Non-pigmented ciliary epithelial cell (primary cell): ENCODE data around the gene ARID1A.

ENCODE experiments used
- DNase-seq: peaks from one replicate; pipeline ENCODE4 v3.0.0-alpha.2; 2010; ENCODE audit warnings: low read depth

Gene ARID1A

DNA sequence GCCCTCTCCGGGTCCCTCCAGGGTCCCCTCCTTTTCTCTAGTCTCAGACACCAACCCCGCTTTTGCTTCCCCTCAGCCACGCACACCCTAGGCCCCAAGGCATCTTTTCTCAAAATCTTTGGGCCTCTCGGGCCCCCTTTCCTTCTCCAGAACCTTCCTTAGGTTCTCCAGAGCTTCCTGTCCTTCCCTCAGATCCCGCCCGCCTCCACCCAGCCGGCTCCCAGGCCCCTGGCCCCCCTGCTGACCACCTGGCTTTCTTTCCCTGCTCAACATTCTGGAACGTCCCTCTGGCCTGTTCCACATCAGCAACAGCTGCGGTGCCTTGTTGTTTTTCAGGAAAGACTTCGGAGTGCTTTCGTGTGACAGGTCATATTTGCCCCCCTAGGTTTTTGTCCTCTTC, 131.8 kb downstream of the ARID1A start:
- no peak for DNase-seq

DNA sequence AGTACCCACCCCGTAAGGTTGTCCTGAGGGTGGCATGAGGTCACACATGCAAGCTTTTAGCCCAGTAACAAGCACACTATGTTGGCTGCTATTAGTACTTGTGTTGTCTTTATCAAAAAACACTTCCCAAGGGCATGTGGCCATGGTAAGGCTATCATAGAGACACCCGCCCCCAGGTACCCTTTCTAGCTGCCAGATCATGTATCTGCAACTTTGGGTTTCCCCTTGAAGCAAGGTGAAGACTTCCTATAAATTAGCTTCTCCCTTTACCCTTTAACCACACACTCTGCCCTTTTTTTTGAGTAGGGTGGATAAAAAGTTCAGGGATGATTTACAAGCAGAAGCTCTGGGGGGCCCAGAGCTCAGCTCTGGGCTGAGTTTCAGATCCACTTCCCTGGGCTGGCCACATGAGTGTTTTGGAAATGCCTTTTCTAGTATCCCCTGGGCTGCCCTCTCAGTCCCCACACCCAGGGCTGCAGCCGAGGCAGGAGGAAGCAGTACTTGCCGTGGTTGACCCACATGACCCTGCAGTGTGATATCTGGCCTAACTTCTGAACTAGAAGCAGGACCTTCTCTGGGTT, 132.7 kb downstream of the ARID1A start:
- DNase-seq = no peak

DNA sequence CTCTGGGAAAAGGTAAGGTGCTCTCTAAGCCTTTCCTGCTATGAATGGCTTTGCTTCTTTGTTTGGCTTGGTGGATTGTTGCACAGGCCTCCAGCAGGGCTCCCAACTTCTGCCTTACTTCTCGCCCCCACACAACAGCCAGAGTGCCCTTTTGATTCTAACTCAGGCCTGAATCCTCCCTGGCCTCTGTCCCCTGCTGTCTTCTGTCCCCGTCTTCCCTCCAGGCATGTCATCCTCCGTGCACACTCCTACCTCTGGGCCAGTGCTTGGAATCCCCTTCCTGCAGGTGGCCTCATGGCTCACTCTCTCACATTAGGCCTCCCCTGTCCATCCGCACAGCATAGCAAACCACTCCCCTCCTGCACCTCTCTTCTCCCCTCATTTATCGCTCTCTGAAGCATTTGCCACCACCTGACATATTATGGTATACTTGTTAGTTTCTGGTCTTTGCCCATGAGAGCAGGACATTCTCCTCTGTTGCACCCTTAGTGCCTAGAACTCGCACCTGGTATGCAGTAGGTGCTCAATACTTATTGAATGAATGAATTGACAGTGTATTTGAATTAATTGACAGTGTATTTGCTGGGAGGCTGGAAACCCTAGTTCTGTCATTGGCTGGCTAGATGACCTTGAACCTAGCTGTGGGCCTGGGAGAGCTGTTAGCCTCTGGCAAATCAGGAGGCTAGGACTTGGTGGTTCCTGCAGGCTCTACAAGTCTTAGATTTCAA, 133.5 kb downstream of the ARID1A start:
- DNase-seq = no peak

DNA sequence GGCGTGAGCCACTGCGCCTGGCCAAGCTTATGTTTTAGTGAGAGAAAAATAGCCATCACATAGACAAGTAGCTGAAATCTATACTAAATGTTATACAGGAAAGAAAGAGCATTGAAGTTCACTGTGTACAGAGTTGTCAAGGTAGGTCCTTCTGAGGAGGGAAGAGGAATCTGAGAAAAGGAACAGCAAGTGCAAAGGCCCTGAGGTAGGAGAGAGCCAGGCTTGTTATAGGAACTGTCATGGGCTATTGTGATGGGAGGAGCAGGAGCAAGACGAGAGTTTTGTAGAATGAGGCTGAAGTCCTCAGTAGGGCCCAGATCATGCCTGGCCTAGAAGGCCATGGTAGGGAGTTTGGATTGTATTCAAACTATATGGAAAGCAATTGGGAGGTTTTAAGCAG, 135.2 kb downstream of the ARID1A start:
- DNase-seq = no peak
